ENCODE results near the gene PCAT7.
"Not testable (repeated sequence)": the region's sequence is repeated elsewhere in the genome, so short reads cannot be mapped to it uniquely, and the experiment has no call there.

PCAT7 gene

DNA sequence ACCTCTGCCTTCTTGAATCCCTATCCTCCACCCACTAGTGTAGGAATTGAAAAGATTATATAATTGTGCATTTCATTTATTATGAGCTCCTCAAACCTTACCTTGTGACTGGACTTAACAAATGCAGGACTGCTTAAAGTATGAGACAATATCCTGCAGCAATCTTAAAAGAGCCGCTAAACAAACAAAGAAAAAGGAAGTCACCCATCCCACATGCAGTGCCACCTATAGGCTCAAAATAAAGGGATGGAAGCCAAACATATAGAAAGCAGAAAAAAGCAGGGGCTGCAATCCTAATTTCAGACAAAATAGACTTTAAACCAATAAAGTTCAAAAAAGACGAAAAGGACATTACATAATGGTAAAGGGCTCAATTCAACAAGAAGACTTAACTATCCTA, 8.7 kb downstream of the PCAT7 start:
- Histone ChIP-seq H3K9me3 (ENCODE audit: severe bottlenecking) (no peaks in the 10 kb centered on the region), H3K4me1 (ENCODE audit: insufficient read depth, poor library complexity, severe bottlenecking) (no peaks in the 10 kb centered on the region), H3K27ac (ENCODE audit: poor library complexity, severe bottlenecking) (no peak overlapping the region), H3K36me3 (ENCODE audit: low read depth) (no peaks in the 10 kb centered on the region), H3K27me3 (ENCODE audit: insufficient read depth, poor library complexity, severe bottlenecking) (no peaks in the 10 kb centered on the region), H3K4me3 (ENCODE audit: severe bottlenecking) (no peak overlapping the region)
- TF ChIP-seq, protein P1, sequence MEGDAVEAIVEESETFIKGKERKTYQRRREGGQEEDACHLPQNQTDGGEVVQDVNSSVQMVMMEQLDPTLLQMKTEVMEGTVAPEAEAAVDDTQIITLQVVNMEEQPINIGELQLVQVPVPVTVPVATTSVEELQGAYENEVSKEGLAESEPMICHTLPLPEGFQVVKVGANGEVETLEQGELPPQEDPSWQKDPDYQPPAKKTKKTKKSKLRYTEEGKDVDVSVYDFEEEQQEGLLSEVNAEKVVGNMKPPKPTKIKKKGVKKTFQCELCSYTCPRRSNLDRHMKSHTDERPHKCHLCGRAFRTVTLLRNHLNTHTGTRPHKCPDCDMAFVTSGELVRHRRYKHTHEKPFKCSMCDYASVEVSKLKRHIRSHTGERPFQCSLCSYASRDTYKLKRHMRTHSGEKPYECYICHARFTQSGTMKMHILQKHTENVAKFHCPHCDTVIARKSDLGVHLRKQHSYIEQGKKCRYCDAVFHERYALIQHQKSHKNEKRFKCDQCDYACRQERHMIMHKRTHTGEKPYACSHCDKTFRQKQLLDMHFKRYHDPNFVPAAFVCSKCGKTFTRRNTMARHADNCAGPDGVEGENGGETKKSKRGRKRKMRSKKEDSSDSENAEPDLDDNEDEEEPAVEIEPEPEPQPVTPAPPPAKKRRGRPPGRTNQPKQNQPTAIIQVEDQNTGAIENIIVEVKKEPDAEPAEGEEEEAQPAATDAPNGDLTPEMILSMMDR (IDR thresholded peaks at IDR 0.05; ENCODE audit: poor library complexity, severe bottlenecking), result no peak
- no peak for ATAC-seq (ENCODE audit: low read depth)
- DNase-seq (ENCODE audit: low spot score), result no peak

DNA sequence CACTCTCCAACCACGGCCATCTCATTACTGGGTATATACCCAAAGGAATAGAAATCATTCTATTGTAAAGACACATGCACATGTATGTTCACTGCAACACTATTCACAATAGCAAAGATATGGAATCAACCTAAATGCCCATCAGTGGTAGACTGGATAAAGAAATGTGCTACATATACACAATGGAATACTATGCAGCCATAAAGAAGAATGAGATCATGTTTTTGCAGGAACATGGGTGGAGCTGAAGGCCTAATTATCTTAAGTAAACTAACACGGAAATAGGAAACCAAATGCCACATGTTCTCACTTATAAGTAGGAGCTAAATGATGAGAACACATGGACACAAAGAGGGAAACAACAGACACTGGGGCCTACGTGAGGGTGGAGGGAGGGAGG, 9.4 kb downstream of the PCAT7 start:
- not testable (repeated sequence) for ATAC-seq (ENCODE audit: low read depth); H3K36me3 ChIP-seq (ENCODE audit: low read depth); H3K4me1 ChIP-seq (ENCODE audit: insufficient read depth, poor library complexity, severe bottlenecking); H3K9me3 ChIP-seq (ENCODE audit: severe bottlenecking); H3K27ac ChIP-seq (ENCODE audit: poor library complexity, severe bottlenecking); DNase-seq (ENCODE audit: low spot score); H3K27me3 ChIP-seq (ENCODE audit: insufficient read depth, poor library complexity, severe bottlenecking); H3K4me3 ChIP-seq (ENCODE audit: severe bottlenecking)

DNA sequence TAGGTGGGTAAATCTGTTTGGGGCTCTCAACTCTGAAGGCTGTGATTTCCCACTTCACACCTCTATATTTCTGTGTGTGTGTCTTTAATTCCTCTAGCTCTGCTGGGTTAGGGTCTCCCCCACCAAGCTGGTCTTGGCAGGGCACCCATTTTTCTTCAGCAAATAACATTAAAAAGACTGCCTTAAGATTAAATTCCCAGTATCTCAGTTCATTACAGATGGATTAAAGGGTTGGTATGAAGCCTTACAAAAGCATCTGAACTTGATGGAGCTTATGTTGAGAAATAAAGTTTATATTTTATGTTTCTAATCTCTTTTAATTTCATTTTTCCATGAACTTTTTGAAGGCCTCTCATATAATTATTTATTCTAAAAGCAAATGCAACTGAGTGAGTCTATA, 11.7 kb downstream of the PCAT7 start:
- no peaks in the 10 kb centered on the region for H3K9me3 ChIP-seq (ENCODE audit: severe bottlenecking)
- no peak overlapping the region for H3K27ac ChIP-seq (ENCODE audit: poor library complexity, severe bottlenecking)
- no peak for DNase-seq (ENCODE audit: low spot score)
- no peak overlapping the region for H3K4me3 ChIP-seq (ENCODE audit: severe bottlenecking)
- no peaks in the 10 kb centered on the region for H3K36me3 ChIP-seq (ENCODE audit: low read depth)
- ATAC-seq (ENCODE audit: low read depth), result no peak
- TF ChIP-seq, protein P1 (IDR thresholded peaks at IDR 0.05; ENCODE audit: poor library complexity, severe bottlenecking), result no peak
- no peaks in the 10 kb centered on the region for H3K27me3 ChIP-seq (ENCODE audit: insufficient read depth, poor library complexity, severe bottlenecking)
- H3K4me1 ChIP-seq (ENCODE audit: insufficient read depth, poor library complexity, severe bottlenecking), result no peaks in the 10 kb centered on the region

DNA sequence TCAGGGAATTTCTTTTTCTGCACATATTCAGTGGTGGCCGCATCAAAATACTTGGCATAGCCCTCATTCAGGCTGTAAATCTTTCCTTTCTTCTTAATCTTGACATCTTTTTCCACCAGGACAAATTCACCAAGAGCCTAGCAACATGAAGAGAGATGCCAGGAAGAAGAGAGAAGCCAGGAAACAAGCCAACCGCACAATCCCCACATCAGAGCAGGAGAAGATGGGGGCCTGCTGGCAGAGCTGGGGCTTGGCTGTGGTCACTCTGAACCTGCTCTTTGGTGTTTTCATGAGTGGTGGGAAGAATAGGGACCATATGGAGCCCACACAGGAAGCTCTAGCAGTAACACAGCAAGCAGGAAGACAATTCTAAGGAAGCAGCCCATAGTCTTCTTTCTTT, 12.4 kb downstream of the PCAT7 start:
- Histone ChIP-seq H3K4me1 (ENCODE audit: insufficient read depth, poor library complexity, severe bottlenecking) (no peaks in the 10 kb centered on the region), H3K9me3 (ENCODE audit: severe bottlenecking) (no peaks in the 10 kb centered on the region), H3K36me3 (ENCODE audit: low read depth) (no peaks in the 10 kb centered on the region), H3K27ac (ENCODE audit: poor library complexity, severe bottlenecking) (no peak overlapping the region), H3K4me3 (ENCODE audit: severe bottlenecking) (no peak overlapping the region), H3K27me3 (ENCODE audit: insufficient read depth, poor library complexity, severe bottlenecking) (no peaks in the 10 kb centered on the region)
- no peak for DNase-seq (ENCODE audit: low spot score)
- no peak for ATAC-seq (ENCODE audit: low read depth)
- TF ChIP-seq, protein P1 (IDR thresholded peaks at IDR 0.05; ENCODE audit: poor library complexity, severe bottlenecking), result no peak

DNA sequence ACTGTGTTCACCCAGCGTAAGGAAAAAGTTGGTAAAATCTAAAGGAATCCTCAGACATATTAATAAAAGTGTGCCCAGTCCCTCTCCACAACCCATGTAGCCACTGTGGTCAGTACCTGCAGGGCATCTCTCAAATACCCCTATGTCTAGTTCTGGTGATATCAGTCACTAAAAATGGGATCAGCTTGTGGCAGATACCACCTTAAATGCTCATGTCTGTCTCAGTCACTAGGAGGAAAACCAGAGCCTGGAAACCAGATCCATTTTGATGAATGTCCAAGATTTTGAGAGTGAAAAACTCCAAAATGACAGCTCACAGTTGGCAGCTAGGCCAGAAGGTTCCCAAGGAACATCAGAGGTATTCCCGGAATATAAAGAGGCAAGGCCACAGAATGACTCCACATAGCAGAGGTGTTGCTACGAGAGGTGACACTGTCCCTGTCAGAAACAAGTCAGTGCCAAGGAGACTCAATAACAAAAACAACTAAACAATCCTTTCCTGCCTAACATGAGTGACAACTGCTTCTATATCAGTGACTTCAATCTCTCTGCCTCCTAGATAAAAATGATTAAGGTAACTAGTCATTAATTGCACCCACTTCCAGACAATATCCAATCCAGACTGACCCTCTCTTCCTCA, 13.5 kb downstream of the PCAT7 start:
- Histone ChIP-seq H3K27me3 (ENCODE audit: insufficient read depth, poor library complexity, severe bottlenecking) (no peaks in the 10 kb centered on the region), H3K4me3 (ENCODE audit: severe bottlenecking) (no peak overlapping the region), H3K27ac (ENCODE audit: poor library complexity, severe bottlenecking) (no peak overlapping the region), H3K9me3 (ENCODE audit: severe bottlenecking) (no peaks in the 10 kb centered on the region), H3K4me1 (ENCODE audit: insufficient read depth, poor library complexity, severe bottlenecking) (no peaks in the 10 kb centered on the region), H3K36me3 (ENCODE audit: low read depth) (no peaks in the 10 kb centered on the region)
- ATAC-seq (ENCODE audit: low read depth) (no peak), DNase-seq (ENCODE audit: low spot score) (no peak)
- TF ChIP-seq, protein P1 (IDR thresholded peaks at IDR 0.05; ENCODE audit: poor library complexity, severe bottlenecking), result no peak

Data from RWPE2 (cell line).